Neural crest cell (in vitro differentiated cells): ENCODE data around the gene GDPD2. TPM values are rescaled to one million over a fixed set of nuclear protein-coding genes. Genes with fewer than 3 reads are reported as not detected.
"Not testable (repeated sequence)": the region's sequence is repeated elsewhere in the genome, so short reads cannot be mapped to it uniquely, and the experiment has no call there.

Experiments
- DNase-seq: peaks from one replicate; pipeline ENCODE4 v3.0.0; 2021; ENCODE audit warnings: low read depth, mixed read lengths, low spot score
- H3K27ac Mint-ChIP-seq: one replicate; pipeline ENCODE4 v1.8.0; 2021; ENCODE audit warnings: mild to moderate bottlenecking, mixed read lengths; ENCODE audit not compliant: unreplicated experiment
- H3K27me3 Mint-ChIP-seq: 2 replicates; pipeline ENCODE4 v1.8.0; 2021; ENCODE audit warnings: low read depth, mild to moderate bottlenecking, mixed read lengths
- H3K36me3 Mint-ChIP-seq: 2 replicates; pipeline ENCODE4 v1.8.0; 2021; ENCODE audit warnings: low read depth, mild to moderate bottlenecking, mixed read lengths
- H3K4me1 Mint-ChIP-seq: 2 replicates; pipeline ENCODE4 v1.8.0; 2021; ENCODE audit warnings: mixed read lengths
- H3K4me3 Mint-ChIP-seq: one replicate; pipeline ENCODE4 v1.8.0; 2021; ENCODE audit warnings: mild to moderate bottlenecking, mixed read lengths
- H3K9me3 Mint-ChIP-seq: 2 replicates; pipeline ENCODE4 v1.8.0; 2021; ENCODE audit warnings: mixed read lengths
- long read RNA-seq: library from polyadenylated mRNA; unstranded; transcript quantifications from one replicate; pipeline ENCODE4 v2.0.0, GENCODE V29; 2020
- total RNA-seq: library from RNA; stranded (reverse); gene quantifications from 2 replicates; pipeline ENCODE4 v1.2.1, GENCODE V29; 2021
- TF ChIP-seq, protein P1 (sequence below): fragments of 200-600 bp; sonication (generic); conservative IDR thresholded peaks from 2 replicates; pipeline ENCODE4 v1.5.0; 2021; ENCODE audit warnings: antibody characterized with exemption, mild to moderate bottlenecking

The GDPD2 gene, protein sequence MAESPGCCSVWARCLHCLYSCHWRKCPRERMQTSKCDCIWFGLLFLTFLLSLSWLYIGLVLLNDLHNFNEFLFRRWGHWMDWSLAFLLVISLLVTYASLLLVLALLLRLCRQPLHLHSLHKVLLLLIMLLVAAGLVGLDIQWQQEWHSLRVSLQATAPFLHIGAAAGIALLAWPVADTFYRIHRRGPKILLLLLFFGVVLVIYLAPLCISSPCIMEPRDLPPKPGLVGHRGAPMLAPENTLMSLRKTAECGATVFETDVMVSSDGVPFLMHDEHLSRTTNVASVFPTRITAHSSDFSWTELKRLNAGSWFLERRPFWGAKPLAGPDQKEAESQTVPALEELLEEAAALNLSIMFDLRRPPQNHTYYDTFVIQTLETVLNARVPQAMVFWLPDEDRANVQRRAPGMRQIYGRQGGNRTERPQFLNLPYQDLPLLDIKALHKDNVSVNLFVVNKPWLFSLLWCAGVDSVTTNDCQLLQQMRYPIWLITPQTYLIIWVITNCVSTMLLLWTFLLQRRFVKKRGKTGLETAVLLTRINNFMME
- 5.3 and 6.0 TPM in 2 replicates for total RNA-seq
- long read RNA-seq, transcript GDPD2-201 (16 exons, 2,169 nt), result major isoform, 5 of 11 reads
- long read RNA-seq, partial matches to known transcripts, result 2 of 11 reads
- long read RNA-seq, other reads (novel, unspliced or antisense), result 2 of 11 reads

DNA sequence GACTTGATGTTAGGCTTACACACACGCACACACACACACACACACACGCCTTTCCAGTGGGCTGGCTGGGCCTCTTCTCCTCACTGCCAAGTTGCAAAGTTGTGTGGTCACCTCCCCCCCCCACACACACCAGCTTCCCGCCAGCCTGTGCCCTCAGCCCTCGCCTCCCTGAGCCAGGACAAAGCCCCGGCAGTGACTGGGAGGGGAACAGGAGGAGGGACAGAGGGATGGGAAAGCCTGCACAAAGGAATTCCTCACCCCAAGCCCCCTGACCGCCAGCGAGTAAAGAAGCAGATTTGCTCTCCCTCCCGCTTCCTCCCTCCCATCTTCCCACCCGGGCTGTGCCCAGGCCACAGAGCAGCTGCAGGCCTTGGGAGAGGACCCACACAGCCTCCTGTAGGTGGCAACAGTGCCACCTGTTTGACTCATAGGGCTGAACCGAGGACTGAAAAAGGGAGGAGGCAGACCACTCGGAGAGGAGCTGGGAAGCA, at the start of gene GDPD2:
Gene GDPD2 (plus strand): TSS at position 464 of the 491 bp plus-strand sequence. CDS start 1,671 bp downstream, outside the sequence.
- peak within 1 kb of the TSS; percentile 85 for H3K27ac Mint-ChIP-seq
- peak; percentile 34 for DNase-seq
- H3K36me3 Mint-ChIP-seq, result peaks cover 7% of the 10 kb centered on the region
- H3K4me1 Mint-ChIP-seq, result peaks cover 33% of the 10 kb centered on the region
- TF ChIP-seq, protein P1, sequence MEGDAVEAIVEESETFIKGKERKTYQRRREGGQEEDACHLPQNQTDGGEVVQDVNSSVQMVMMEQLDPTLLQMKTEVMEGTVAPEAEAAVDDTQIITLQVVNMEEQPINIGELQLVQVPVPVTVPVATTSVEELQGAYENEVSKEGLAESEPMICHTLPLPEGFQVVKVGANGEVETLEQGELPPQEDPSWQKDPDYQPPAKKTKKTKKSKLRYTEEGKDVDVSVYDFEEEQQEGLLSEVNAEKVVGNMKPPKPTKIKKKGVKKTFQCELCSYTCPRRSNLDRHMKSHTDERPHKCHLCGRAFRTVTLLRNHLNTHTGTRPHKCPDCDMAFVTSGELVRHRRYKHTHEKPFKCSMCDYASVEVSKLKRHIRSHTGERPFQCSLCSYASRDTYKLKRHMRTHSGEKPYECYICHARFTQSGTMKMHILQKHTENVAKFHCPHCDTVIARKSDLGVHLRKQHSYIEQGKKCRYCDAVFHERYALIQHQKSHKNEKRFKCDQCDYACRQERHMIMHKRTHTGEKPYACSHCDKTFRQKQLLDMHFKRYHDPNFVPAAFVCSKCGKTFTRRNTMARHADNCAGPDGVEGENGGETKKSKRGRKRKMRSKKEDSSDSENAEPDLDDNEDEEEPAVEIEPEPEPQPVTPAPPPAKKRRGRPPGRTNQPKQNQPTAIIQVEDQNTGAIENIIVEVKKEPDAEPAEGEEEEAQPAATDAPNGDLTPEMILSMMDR, result peak; percentile 45
- H3K9me3 Mint-ChIP-seq, result no peaks in the 10 kb centered on the region
- peak within 1 kb of the TSS; percentile 79 for H3K4me3 Mint-ChIP-seq
- H3K27me3 Mint-ChIP-seq, result no peaks in the 10 kb centered on the region

DNA sequence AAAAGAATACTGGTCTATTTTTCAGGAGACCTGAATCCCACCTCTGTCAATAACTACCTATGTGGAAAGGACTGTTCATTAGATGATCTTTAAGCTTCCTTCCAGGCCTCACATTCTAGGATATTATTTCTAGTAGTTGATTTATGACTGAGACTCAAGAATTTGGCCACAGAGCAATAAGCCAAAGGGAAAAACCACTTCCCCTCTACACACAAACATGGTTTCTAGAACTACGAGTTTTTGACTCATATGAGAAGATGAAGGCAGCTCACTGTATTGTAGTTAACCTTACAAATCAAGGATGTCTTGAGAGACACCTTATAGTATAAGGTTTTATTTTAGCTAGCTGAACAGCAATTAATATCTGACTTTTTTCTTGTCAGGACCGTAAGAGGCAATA, 36.9 kb upstream of the GDPD2 start:
- no peaks in the 10 kb centered on the region for H3K4me1 Mint-ChIP-seq
- DNase-seq, result no peak
- H3K4me3 Mint-ChIP-seq, result no peak overlapping the region
- peaks cover 37% of the 10 kb centered on the region for H3K36me3 Mint-ChIP-seq
- no peak overlapping the region for H3K27ac Mint-ChIP-seq
- peaks cover 5% of the 10 kb centered on the region for H3K9me3 Mint-ChIP-seq
- TF ChIP-seq, protein P1, result no peak
- no peaks in the 10 kb centered on the region for H3K27me3 Mint-ChIP-seq

DNA sequence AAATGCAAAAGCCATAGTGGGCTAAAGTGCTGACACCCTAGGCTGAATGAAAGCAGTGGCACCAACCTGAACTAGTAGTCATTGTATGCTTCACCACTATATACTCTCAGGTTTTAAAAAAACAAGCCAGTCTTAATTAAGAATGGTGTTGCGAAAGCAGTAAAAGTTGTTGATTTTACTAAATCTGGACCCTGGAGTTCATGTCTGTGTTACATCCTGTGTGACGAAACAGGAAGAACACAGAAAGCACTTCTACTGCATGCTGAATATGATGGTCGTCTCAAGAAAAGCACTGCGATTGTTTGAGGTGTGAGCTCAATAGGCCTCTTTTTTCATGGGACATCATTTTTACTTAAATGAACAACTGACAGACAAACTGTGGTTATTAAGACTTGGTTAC, 24.2 kb upstream of the GDPD2 start:
- TF ChIP-seq, protein P1, result no peak
- Mint-ChIP-seq H3K36me3 (peaks cover 22% of the 10 kb centered on the region), H3K27me3 (no peaks in the 10 kb centered on the region), H3K9me3 (no peaks in the 10 kb centered on the region), H3K4me3 (no peak overlapping the region), H3K4me1 (no peaks in the 10 kb centered on the region), H3K27ac (no peak overlapping the region)
- DNase-seq, result no peak

DNA sequence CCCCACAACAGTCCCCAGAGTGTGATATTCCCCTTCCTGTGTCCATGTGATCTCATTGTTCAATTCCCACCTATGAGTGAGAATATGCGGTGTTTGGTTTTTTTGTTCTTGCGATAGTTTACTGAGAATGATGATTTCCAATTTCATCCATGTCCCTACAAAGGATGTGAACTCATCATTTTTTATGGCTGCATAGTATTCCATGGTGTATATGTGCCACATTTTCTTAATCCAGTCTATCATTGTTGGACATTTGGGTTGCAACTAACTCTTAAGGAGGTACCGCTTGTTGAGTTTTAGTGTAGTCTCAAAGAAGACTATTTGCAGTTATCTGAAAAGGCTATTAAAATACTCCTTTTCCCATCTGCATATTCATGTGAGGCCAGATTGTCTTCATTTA, 22.9 kb upstream of the GDPD2 start:
- not testable (repeated sequence) for H3K9me3 Mint-ChIP-seq, H3K4me3 Mint-ChIP-seq, H3K4me1 Mint-ChIP-seq, H3K27me3 Mint-ChIP-seq, DNase-seq, H3K27ac Mint-ChIP-seq
- H3K36me3 Mint-ChIP-seq, result peaks cover 17% of the 10 kb centered on the region

DNA sequence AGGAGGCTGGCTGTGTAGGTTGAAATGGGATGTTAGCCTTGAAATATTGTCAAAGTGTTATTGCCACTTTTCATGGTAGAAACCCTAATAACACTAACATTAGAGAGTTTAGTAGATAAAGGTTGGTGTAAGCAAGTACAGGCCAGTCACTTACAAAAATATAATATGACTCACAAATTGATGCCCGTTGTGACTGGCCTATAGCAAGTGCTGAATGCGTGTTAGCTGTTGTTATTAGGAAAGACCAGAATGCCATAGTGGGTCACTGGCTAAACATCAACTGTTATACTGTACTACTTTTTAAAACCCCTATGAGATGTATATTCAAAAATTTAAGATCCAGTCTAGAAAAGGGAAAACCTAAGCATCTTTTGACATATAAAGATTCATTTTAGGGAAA, 20.4 kb upstream of the GDPD2 start:
- Mint-ChIP-seq H3K4me1 (no peaks in the 10 kb centered on the region), H3K9me3 (no peaks in the 10 kb centered on the region), H3K27ac (no peak overlapping the region), H3K27me3 (no peaks in the 10 kb centered on the region), H3K36me3 (peaks cover 16% of the 10 kb centered on the region), H3K4me3 (no peak overlapping the region)
- DNase-seq, result no peak
- TF ChIP-seq, protein P1, result no peak

DNA sequence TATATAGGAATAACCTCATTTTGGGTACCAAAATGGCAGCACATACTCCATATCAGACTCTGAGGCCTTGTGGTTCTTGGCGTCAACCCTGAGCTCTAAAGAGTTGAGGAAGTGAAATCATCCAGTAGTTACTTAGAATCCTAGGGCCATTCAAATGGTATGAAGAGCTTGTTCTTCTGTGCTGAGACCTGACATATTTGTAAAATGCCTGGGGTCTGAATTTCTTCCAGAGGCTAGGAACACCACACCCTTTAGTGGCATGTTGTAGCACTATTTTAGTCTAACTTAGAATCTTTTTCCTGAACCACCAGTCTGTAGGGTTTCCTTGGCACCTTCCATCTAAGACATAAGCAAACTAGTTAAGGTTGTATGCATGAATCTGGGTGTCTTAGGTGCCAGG, 18.1 kb upstream of the GDPD2 start:
- Mint-ChIP-seq H3K27ac (no peak overlapping the region), H3K36me3 (peaks cover 18% of the 10 kb centered on the region), H3K9me3 (no peaks in the 10 kb centered on the region), H3K27me3 (no peaks in the 10 kb centered on the region), H3K4me3 (no peak overlapping the region), H3K4me1 (no peaks in the 10 kb centered on the region)
- TF ChIP-seq, protein P1, result no peak
- DNase-seq, result no peak
